ENCODE data around the gene SUPT6H. TPM values are rescaled to one million over a fixed set of nuclear protein-coding genes. Genes with fewer than 3 reads are reported as not detected.

SUPT6H gene
- total RNA-seq, 1 experiment from 2014 or later = 61.3 TPM

- H3K27ac Mint-ChIP-seq = peak overlapping the region; percentile 83
- TF ChIP-seq E2F5 (CRISPR knock-in tag; IDR thresholded peaks at IDR 0.05) (no peak), SMAD3 (CRISPR knock-in tag; IDR thresholded peaks at IDR 0.05; ENCODE audit: borderline replicate concordance) (no peak), ZNF317 (CRISPR knock-in tag; IDR thresholded peaks at IDR 0.05; ENCODE audit: borderline replicate concordance, low read depth) (no peak), TEAD4 (CRISPR knock-in tag; IDR thresholded peaks at IDR 0.05) (no peak), ZNF416 (CRISPR knock-in tag; IDR thresholded peaks at IDR 0.05) (no peak), MXD4 (CRISPR knock-in tag; IDR thresholded peaks at IDR 0.05; ENCODE audit: borderline replicate concordance) (no peak)
- TF ChIP-seq, protein P1, sequence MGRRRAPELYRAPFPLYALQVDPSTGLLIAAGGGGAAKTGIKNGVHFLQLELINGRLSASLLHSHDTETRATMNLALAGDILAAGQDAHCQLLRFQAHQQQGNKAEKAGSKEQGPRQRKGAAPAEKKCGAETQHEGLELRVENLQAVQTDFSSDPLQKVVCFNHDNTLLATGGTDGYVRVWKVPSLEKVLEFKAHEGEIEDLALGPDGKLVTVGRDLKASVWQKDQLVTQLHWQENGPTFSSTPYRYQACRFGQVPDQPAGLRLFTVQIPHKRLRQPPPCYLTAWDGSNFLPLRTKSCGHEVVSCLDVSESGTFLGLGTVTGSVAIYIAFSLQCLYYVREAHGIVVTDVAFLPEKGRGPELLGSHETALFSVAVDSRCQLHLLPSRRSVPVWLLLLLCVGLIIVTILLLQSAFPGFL (CRISPR knock-in tag; IDR thresholded peaks at IDR 0.05; ENCODE audit: borderline replicate concordance) = no peak
- TF ChIP-seq, protein P2, sequence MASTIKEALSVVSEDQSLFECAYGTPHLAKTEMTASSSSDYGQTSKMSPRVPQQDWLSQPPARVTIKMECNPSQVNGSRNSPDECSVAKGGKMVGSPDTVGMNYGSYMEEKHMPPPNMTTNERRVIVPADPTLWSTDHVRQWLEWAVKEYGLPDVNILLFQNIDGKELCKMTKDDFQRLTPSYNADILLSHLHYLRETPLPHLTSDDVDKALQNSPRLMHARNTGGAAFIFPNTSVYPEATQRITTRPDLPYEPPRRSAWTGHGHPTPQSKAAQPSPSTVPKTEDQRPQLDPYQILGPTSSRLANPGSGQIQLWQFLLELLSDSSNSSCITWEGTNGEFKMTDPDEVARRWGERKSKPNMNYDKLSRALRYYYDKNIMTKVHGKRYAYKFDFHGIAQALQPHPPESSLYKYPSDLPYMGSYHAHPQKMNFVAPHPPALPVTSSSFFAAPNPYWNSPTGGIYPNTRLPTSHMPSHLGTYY (CRISPR knock-in tag; IDR thresholded peaks at IDR 0.05) = no peak
- H3K27me3 Mint-ChIP-seq (ENCODE audit: low read depth) = no peaks in the 10 kb centered on the region
- no peak overlapping the region for H3K4me3 Mint-ChIP-seq
- no peaks in the 10 kb centered on the region for H3K9me3 Mint-ChIP-seq
- peaks cover 6% of the 10 kb centered on the region; the same call in 1 of the 2 replicates for H3K36me3 Mint-ChIP-seq
- DNase-seq (ENCODE audit: low spot score) = no peak
- no peak for ATAC-seq
- POLR2A ChIA-PET = interaction anchor here (0.7 to 6.4 kb wide), 3 partner anchors 17 to 222 kb away, joined by 3 to 310 read pairs (median 9); partner anchors contain the start of genes FLOT2, PHF12 and TRAF4
- CTCF ChIA-PET = interaction anchor here (1.5 to 12.2 kb wide), 7 partner anchors 10 to 387 kb away, joined by 4 to 541 read pairs (median 69); partner anchors contain the start of genes DHRS13, PROCA1, RPL23A and TRAF4
- peaks cover 12% of the 10 kb centered on the region for H3K4me1 Mint-ChIP-seq
Measured at GRCh38 chr17:28729950-28730330, 67.9 kb downstream of the SUPT6H start.

DNA sequence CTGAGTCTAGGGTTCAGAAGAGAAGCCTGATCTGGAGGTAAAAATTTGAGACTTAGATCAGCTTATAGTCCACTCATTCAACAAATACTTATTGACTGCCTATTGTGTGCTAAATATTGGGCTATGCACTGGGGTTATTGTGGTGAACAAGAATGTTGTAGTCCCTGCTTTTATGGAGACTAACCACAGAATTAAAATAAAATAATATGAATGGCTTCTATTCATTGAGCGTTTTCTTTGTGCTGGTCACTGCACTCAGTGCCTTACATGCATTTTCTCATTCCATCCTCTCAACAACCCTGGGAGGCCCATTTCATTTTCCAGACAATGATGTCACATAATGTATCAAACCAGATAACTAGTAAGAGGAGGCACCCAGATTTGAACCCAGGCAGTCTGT, 71.3 kb downstream of the SUPT6H start:
- peak overlapping the region; percentile 38 for H3K27ac Mint-ChIP-seq
- CTCF ChIA-PET = interaction anchor here (12.2 kb wide), 1 partner anchor 14 kb away, joined by 541 read pairs; the partner anchor contains the start of gene TRAF4

More for the DNA sequence above, 71.3 kb downstream of the SUPT6H start:
- ATAC-seq (no peak), DNase-seq (ENCODE audit: low spot score) (no peak)
- POLR2A ChIA-PET = no interaction called here
- H3K36me3 Mint-ChIP-seq = peaks cover 11% of the 10 kb centered on the region
- peaks cover 8% of the 10 kb centered on the region for H3K4me1 Mint-ChIP-seq
- no peaks in the 10 kb centered on the region for H3K27me3 Mint-ChIP-seq (ENCODE audit: low read depth)
- no peak for TF ChIP-seq ELF4 (CRISPR knock-in tag; IDR thresholded peaks at IDR 0.05; ENCODE audit: low read depth)
- TF ChIP-seq MYBL2 (CRISPR knock-in tag; IDR thresholded peaks at IDR 0.05) = no peak
- no peak for TF ChIP-seq ZNF281 (CRISPR knock-in tag; IDR thresholded peaks at IDR 0.05)
- TF ChIP-seq ESRRA (CRISPR knock-in tag; IDR thresholded peaks at IDR 0.05; ENCODE audit: borderline replicate concordance) = no peak
- TF ChIP-seq, protein P3, sequence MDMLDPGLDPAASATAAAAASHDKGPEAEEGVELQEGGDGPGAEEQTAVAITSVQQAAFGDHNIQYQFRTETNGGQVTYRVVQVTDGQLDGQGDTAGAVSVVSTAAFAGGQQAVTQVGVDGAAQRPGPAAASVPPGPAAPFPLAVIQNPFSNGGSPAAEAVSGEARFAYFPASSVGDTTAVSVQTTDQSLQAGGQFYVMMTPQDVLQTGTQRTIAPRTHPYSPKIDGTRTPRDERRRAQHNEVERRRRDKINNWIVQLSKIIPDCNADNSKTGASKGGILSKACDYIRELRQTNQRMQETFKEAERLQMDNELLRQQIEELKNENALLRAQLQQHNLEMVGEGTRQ (CRISPR knock-in tag; IDR thresholded peaks at IDR 0.05) = no peak
- TF ChIP-seq, protein P4, sequence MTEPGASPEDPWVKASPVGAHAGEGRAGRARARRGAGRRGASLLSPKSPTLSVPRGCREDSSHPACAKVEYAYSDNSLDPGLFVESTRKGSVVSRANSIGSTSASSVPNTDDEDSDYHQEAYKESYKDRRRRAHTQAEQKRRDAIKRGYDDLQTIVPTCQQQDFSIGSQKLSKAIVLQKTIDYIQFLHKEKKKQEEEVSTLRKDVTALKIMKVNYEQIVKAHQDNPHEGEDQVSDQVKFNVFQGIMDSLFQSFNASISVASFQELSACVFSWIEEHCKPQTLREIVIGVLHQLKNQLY (CRISPR knock-in tag; IDR thresholded peaks at IDR 0.05) = no peak
- TF ChIP-seq, protein P5, sequence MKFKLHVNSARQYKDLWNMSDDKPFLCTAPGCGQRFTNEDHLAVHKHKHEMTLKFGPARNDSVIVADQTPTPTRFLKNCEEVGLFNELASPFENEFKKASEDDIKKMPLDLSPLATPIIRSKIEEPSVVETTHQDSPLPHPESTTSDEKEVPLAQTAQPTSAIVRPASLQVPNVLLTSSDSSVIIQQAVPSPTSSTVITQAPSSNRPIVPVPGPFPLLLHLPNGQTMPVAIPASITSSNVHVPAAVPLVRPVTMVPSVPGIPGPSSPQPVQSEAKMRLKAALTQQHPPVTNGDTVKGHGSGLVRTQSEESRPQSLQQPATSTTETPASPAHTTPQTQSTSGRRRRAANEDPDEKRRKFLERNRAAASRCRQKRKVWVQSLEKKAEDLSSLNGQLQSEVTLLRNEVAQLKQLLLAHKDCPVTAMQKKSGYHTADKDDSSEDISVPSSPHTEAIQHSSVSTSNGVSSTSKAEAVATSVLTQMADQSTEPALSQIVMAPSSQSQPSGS (CRISPR knock-in tag; IDR thresholded peaks at IDR 0.05; ENCODE audit: borderline replicate concordance, low read depth) = no peak
- TF ChIP-seq PRRX2 (CRISPR knock-in tag; IDR thresholded peaks at IDR 0.05) = no peak
- TF ChIP-seq, protein P6, sequence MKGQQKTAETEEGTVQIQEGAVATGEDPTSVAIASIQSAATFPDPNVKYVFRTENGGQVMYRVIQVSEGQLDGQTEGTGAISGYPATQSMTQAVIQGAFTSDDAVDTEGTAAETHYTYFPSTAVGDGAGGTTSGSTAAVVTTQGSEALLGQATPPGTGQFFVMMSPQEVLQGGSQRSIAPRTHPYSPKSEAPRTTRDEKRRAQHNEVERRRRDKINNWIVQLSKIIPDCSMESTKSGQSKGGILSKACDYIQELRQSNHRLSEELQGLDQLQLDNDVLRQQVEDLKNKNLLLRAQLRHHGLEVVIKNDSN (CRISPR knock-in tag; IDR thresholded peaks at IDR 0.05) = no peak
- H3K4me3 Mint-ChIP-seq = no peak overlapping the region
- H3K9me3 Mint-ChIP-seq = no peaks in the 10 kb centered on the region
